Measurements from ENCODE around the gene TBC1D22B. TPM values are rescaled to one million over a fixed set of nuclear protein-coding genes. Genes with fewer than 3 reads are reported as not detected.

The TBC1D22B gene
- total and polyA plus RNA-seq, 9 of the 15 experiments (the other 6 are each of a cell fraction or from before 2014, with no cell fraction given) = 4.8 to 24.2 (median 13.5) TPM

GRCh38 chr6:37256692-37257319 lies 766 bp upstream of the TBC1D22B start:
- no peaks in the 10 kb centered on the region for H4K20me1 ChIP-seq (replicated peaks; ENCODE audit: control insufficient read depth, insufficient read depth, low read length)
- ChIA-PET CTCF (ENCODE audit: low intra/inter-chr PET ratio) (no interaction called here), POLR2A (interaction anchor here (0.6 to 5.0 kb wide), 13 partner anchors 11 to 385 kb away, joined by 3 to 59 read pairs (median 6); no protein-coding TSS in a partner anchor)
- H3K27me3 ChIP-seq (ENCODE audit: control insufficient read depth in 2 of 2, insufficient read depth in 2 of 2, low read length in 2 of 2) = no peaks in the 10 kb centered on the region
- peak overlapping the region; percentile 91 for H3K4me3 ChIP-seq
- ATAC-seq (no peak), FAIRE-seq (no peak), DNase-seq (ENCODE audit: extremely low read depth in 1 of 4, low spot score in 3 of 4) (no peak)
- peak overlapping the region; percentile 46; the same call in 2 of the 3 replicates for H3K27ac ChIP-seq (ENCODE audit: extremely low read depth, low read depth, low read length)
- peaks cover 11% of the 10 kb centered on the region; the same call in 1 of the 3 replicates for H3K36me3 ChIP-seq (ENCODE audit: control insufficient read depth, insufficient read depth, low read length)
- H3K9ac ChIP-seq (ENCODE audit: insufficient read depth in 1 of 2, low read depth in 2 of 2, low read length in 2 of 2) = peak overlapping the region in 1 of 2 experiments; percentile 94; a peak in 3 of 4 replicates
- 31% methylated on average over 12 of the region's 12 CpGs for WGBS (ENCODE audit: insufficient coverage, low coverage, missing lambda C conversion rate)
- H3K4me1 ChIP-seq (replicated peaks in 1 of 2; ENCODE audit: control insufficient read depth in 2 of 2, insufficient read depth in 2 of 2, low read length in 2 of 2) = peaks cover 7 to 11% of the 10 kb centered on the region in 2 experiments; a peak in 3 of 5 replicates
- H2AFZ ChIP-seq (ENCODE audit: low read depth, low read length) = peak overlapping the region; percentile 86
- no peaks in the 10 kb centered on the region for H3K9me3 ChIP-seq (replicated peaks; ENCODE audit: control insufficient read depth, insufficient read depth, low read depth, low read length)
- TSS peak; percentile 73 for BruUV-seq (replicated peaks)
- intact Hi-C loops (cut with micrococcal nuclease) = loop anchor here (2.0 to 5.0 kb wide), 2 partner anchors 58 to 85 kb away; partner anchors contain the start of gene PIM1
- peaks cover 42% of the 10 kb centered on the region for H3K79me2 ChIP-seq (ENCODE audit: control insufficient read depth, insufficient read depth, low read length)
- in situ Hi-C loops (cut with MboI) = no loop called here
- peak overlapping the region; percentile 97 for H3K4me2 ChIP-seq (ENCODE audit: insufficient read depth, low read length)
- no peaks in the 10 kb centered on the region for H3K9me1 ChIP-seq (ENCODE audit: control insufficient read depth, insufficient read depth, low read length)
- TF ChIP-seq ZNF316 (IDR thresholded peaks at IDR 0.05) (peak; percentile 98), C11orf30 (IDR thresholded peaks at IDR 0.05; ENCODE audit: low read depth) (peak; percentile 92), TRIM24 (IDR thresholded peaks at IDR 0.05) (no peak), CEBPB (tag; IDR thresholded peaks at IDR 0.05) (peak; percentile 76), CEBPG (CRISPR knock-in tag; IDR thresholded peaks at IDR 0.05) (no peak), CEBPG (tag; conservative IDR thresholded peaks at IDR 0.05 in 1 of 2, IDR thresholded peaks at IDR 0.05 in 1 of 2) (peak; percentile 46 to 79), HDAC1 (IDR thresholded peaks at IDR 0.05) (0 out of 4 replicates have a peak, but pooled peaks of 1 of the 2 experiments have one; percentile 7), MEIS2 (IDR thresholded peaks at IDR 0.05; ENCODE audit: partially characterized antibody) (peak; percentile 72), HES1 (IDR thresholded peaks at IDR 0.05; ENCODE audit: low read depth) (peak; percentile 30; the same call in 1 of the 2 replicates), GATAD2B (IDR thresholded peaks at IDR 0.05; ENCODE audit: borderline replicate concordance) (peak; percentile 39; the same call in 1 of the 2 replicates), RFX1 (IDR thresholded peaks at IDR 0.05) (no peak), ZNF764 (CRISPR knock-in tag; IDR thresholded peaks at IDR 0.05; ENCODE audit: low read depth) (no peak), MAFK (IDR thresholded peaks at IDR 0.05; ENCODE audit: low read length) (peak; percentile 79), ZNF512 (tag; IDR thresholded peaks at IDR 0.05) (no peak), MAFF (IDR thresholded peaks at IDR 0.05; ENCODE audit: low read length) (peak; percentile 87), ZNF609 (CRISPR knock-in tag; IDR thresholded peaks at IDR 0.05; ENCODE audit: borderline replicate concordance) (no peak)
